ENCODE measurements around the gene SH2D3A.
"Not testable (repeated sequence)": the region's sequence is repeated elsewhere in the genome, so short reads cannot be mapped to it uniquely, and the experiment has no call there.

SH2D3A gene

GRCh38 chr19:6767357-6768235, at the start of gene SH2D3A:
Gene SH2D3A, minus strand, starts transcription at chr19:6767435. Its CDS starts 3,687 bp downstream, at chr19:6763748.
- DNase-seq = peak; percentile 68

- no peak for DNase-seq
Measured at GRCh38 chr19:6813659-6814058, 46.4 kb upstream of the SH2D3A start.

- no peak for DNase-seq
Measured at GRCh38 chr19:6812612-6813011, 45.4 kb upstream of the SH2D3A start.

GRCh38 chr19:6811906-6812305, 44.7 kb upstream of the SH2D3A start:
- DNase-seq = no peak

- DNase-seq = no peak
Measured at GRCh38 chr19:6811378-6811777, 44.1 kb upstream of the SH2D3A start.

- DNase-seq = no peak
Measured at GRCh38 chr19:6809262-6809661, 42.0 kb upstream of the SH2D3A start.

- DNase-seq = no peak
Measured at GRCh38 chr19:6808494-6808893, 41.3 kb upstream of the SH2D3A start.

GRCh38 chr19:6807291-6807690, 40.1 kb upstream of the SH2D3A start:
- no peak for DNase-seq

GRCh38 chr19:6806488-6806887, 39.3 kb upstream of the SH2D3A start:
- no peak for DNase-seq

GRCh38 chr19:6803036-6803404, 35.8 kb upstream of the SH2D3A start:
- no peak for DNase-seq

- DNase-seq = no peak
Measured at GRCh38 chr19:6802336-6803035, 35.3 kb upstream of the SH2D3A start.

GRCh38 chr19:6801485-6802086, 34.4 kb upstream of the SH2D3A start:
- DNase-seq = peak; percentile 80

- no peak for DNase-seq
Measured at GRCh38 chr19:6800991-6801484, 33.8 kb upstream of the SH2D3A start.

- not testable (repeated sequence) for DNase-seq
Measured at GRCh38 chr19:6800160-6800790, 33.0 kb upstream of the SH2D3A start.

- no peak for DNase-seq
Measured at GRCh38 chr19:6797646-6798045, 30.4 kb upstream of the SH2D3A start.

GRCh38 chr19:6796278-6796677, 29.0 kb upstream of the SH2D3A start:
- no peak for DNase-seq

GRCh38 chr19:6794686-6795431, 27.6 kb upstream of the SH2D3A start:
- no peak for DNase-seq

GRCh38 chr19:6793973-6794372, 26.7 kb upstream of the SH2D3A start:
- no peak for DNase-seq

- DNase-seq = no peak
Measured at GRCh38 chr19:6793411-6793810, 26.2 kb upstream of the SH2D3A start.

- DNase-seq = no peak
Measured at GRCh38 chr19:6791237-6791636, 24.0 kb upstream of the SH2D3A start.

GRCh38 chr19:6790194-6791128, 23.2 kb upstream of the SH2D3A start:
- no peak for DNase-seq

All from DMS79 treated with DMSO at 0.1 percent for 48 hours (cell line).